NCI-H446 treated with DMSO at 0.1 percent for 48 hours (cell line): ENCODE measurements around the gene RAF1.
"Not testable (repeated sequence)": the region's sequence is repeated elsewhere in the genome, so short reads cannot be mapped to it uniquely, and the experiment has no call there.

Experiments
- DNase-seq: peaks from one replicate; lab custom pipeline; 2025; lab: John Stamatoyannopoulos, UW

RAF1 gene

GRCh38 chr3:12663936-12664908, at the start of gene RAF1:
TSS of gene RAF1 (minus strand) at chr3:12664117. CDS start at chr3:12618721, 45,396 bp downstream.
- peak; percentile 90 for DNase-seq

- no peak for DNase-seq
Measured at GRCh38 chr3:12710062-12710461, 46.1 kb upstream of the RAF1 start.

GRCh38 chr3:12709334-12709733, 45.4 kb upstream of the RAF1 start:
- no peak for DNase-seq

- DNase-seq: no peak
Measured at GRCh38 chr3:12708584-12709192, 44.8 kb upstream of the RAF1 start.

GRCh38 chr3:12707449-12707848, 43.5 kb upstream of the RAF1 start:
- DNase-seq: no peak

- peak; percentile 11 for DNase-seq
Measured at GRCh38 chr3:12706504-12707253, 42.8 kb upstream of the RAF1 start.

- DNase-seq: no peak
Measured at GRCh38 chr3:12705981-12706380, 42.1 kb upstream of the RAF1 start.

GRCh38 chr3:12705374-12705926, 41.5 kb upstream of the RAF1 start:
- no peak for DNase-seq

- DNase-seq: no peak
Measured at GRCh38 chr3:12702501-12702900, 38.6 kb upstream of the RAF1 start.

GRCh38 chr3:12701601-12702000, 37.7 kb upstream of the RAF1 start:
- not testable (repeated sequence) for DNase-seq

- no peak for DNase-seq
Measured at GRCh38 chr3:12700800-12701199, 36.9 kb upstream of the RAF1 start.

GRCh38 chr3:12695916-12696315, 32.0 kb upstream of the RAF1 start:
- DNase-seq: no peak

GRCh38 chr3:12695112-12695511, 31.2 kb upstream of the RAF1 start:
- no peak for DNase-seq

GRCh38 chr3:12692444-12692843, 28.5 kb upstream of the RAF1 start:
- no peak for DNase-seq

GRCh38 chr3:12689997-12690711, 26.2 kb upstream of the RAF1 start:
- no peak for DNase-seq

- no peak for DNase-seq
Measured at GRCh38 chr3:12687948-12688347, 24.0 kb upstream of the RAF1 start.

GRCh38 chr3:12686096-12686495, 22.2 kb upstream of the RAF1 start:
- DNase-seq: no peak

GRCh38 chr3:12681943-12682390, 18.1 kb upstream of the RAF1 start:
- no peak for DNase-seq

- no peak for DNase-seq
Measured at GRCh38 chr3:12681089-12681942, 17.4 kb upstream of the RAF1 start.

GRCh38 chr3:12679468-12679867, 15.6 kb upstream of the RAF1 start:
- no peak for DNase-seq

- no peak for DNase-seq
Measured at GRCh38 chr3:12677616-12678015, 13.7 kb upstream of the RAF1 start.
